ENCODE data around the gene OPCML.

- TF ChIP-seq EZH2 (IDR thresholded peaks at IDR 0.05; ENCODE audit: low read length, missing control alignments) (no peak), CTCF (conservative IDR thresholded peaks at IDR 0.05 in 1 of 2, IDR thresholded peaks at IDR 0.05 in 1 of 2; ENCODE audit: low read depth in 1 of 2, low read length in 2 of 2) (no peak)
These were observed 505.3 kb downstream of the OPCML start for GRCh38 chr11:133026952-133027351.
